Activated T-helper 9 cell treated with anti-CD3 and anti-CD28 coated beads, Interleukin-2, amount 50 U/mL, for 16 hours (primary cell): ENCODE results near the gene MAPKAP1.

ENCODE experiments used
- DNase-seq: peaks from one replicate; pipeline ENCODE4 v3.0.0-alpha.2; 2020; ENCODE audit warnings: low read depth

The MAPKAP1 gene

DNA sequence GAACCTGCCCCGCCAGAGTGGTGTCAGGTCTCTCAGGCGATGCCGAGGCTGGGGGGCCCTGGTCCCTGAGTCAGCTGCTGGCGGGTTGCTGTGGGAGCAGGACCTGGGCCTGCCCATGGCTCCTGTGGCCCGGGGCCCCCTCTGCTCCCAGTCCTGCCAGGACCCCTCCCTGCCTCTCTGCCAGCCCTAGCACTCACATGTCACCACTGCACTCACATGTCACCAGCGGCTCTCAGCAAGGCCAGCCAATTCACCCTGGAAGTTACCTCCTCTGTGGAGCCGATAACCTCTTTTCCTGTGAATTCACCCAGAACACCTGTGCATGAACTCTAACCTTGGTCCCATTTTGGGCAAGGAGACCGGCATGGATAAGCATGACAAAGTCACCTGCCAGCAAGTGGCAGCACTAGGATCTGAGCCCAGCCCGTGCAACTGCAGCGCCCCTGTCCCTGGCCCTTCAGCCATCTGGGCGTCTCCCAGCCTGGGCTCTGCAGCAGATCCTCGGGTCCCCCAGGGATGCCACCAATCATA, 275.2 kb downstream of the MAPKAP1 start:
- DNase-seq: no peak

DNA sequence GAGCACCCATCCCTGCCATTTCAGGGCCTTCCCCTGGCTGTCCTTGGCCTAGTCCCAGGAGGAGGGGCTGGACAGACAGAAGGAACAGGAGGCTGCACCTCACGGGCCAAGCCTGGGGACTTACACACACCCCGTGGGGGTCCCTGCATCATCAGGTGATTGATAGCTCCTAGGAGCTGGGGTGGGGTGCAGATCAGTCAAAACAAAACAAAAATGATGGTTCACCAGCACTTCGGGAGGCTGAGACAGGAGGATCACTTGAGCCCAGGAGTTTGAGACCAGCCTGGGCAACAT, 276.0 kb downstream of the MAPKAP1 start:
- DNase-seq: no peak

GRCh38 chr9:125430161-125431011, 276.6 kb downstream of the MAPKAP1 start:
- no peak for DNase-seq

GRCh38 chr9:125429476-125430160, 277.4 kb downstream of the MAPKAP1 start:
- no peak for DNase-seq

DNA sequence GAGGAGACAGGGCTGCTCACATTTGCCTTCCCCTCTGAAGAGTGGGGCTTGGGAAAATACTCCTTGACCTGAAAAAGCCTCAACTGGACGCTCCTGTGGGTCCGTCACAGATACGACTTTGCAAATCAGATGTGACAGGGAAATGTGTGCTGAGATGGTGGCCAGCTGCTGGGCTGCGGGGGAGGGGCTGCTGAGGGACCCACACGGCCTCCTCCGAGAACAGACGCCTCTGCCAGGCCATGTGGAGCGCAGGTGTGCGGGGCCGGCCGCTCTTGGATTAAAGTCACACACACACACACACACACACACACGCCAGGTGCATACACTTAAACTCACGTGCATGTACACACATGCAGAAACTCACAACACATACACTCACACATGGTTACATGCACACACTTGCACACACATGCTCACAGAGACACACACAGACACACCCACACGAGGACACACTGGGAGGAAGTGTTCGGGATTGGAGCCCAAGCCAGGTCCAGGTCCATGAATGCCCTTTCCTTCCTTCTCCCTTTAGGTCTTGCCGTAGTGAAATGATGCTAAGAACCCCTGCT, 278.0 kb downstream of the MAPKAP1 start:
- no peak for DNase-seq

DNA sequence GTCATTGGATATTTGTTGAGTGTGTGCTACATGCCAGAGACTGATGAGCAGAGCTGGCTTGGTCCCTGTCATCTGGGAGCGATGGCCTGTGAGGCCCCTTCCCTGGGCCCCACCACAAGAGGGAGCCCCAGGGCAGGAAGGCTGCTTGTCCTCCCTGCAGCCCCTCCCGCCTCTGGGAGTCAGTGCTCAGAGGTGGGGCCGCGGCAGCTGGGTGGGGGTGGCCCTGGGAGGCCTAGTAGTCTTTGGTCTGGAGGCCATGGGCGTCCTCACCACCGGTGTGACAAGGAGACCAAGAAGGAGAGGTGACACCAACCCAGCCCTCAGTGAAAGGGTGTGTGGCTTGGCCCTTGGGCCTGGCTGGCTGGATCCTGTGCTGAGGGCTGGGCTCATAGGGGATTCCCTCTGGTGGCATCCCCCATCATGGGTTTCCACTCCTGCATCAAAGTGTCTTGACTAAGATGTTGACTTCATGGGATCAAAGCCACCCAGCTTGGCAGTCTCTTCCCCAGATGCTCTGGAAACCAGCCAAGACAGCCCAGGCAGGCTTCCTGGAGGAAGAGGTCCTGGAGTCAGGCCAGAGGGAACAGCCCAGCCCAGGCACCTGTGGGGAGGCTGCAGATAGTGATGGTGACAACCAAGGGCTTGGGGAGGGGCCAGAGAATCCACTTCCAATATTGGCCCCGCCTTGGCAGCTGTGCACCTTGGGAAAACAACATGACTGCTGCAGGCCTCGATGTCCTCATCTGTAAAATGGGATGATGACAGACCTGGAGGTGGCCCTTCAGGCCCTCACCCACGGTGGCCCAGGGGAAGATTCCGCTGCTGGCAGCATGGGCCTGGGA, 278.7 kb downstream of the MAPKAP1 start:
- no peak for DNase-seq

DNA sequence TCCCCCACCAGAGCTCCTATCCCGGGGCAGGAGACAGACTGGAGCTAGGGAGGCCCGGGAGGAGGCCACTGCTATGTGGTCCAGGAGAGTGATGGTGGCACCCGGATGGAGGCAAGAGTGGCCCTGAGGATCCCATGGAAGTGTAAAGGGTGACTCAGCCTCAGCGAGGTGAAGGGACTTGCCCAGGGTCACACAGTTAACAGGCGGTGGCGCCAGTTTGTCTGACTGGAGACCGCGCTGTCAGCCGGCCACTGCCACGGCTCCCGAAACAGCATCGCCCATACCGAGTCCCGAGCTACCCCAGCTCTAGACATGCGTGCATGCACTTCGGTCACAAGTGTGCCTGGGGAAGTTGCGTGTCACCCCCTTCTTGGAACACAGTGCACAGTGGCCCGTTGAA, 279.5 kb downstream of the MAPKAP1 start:
- DNase-seq: no peak

DNA sequence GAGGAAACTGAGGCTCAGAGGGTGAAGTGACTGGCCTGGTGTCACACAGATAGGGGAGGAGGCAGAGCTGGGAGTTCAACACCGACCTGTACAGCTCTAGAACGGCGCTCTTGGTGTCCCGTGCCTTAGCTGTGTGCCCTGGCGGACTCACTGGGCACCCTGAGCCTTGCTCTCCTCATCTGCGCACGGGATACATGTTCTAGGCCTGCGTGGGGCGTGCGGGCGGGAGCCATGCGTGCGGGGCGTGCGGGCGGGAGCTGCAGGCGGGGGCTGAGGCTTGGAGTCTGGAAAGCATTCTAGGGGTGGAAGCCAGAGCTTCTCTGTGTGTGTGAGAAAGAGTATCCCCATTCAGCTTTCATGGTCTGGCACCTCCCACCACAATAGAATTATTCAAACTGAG, 280.1 kb downstream of the MAPKAP1 start:
- DNase-seq: no peak

DNA sequence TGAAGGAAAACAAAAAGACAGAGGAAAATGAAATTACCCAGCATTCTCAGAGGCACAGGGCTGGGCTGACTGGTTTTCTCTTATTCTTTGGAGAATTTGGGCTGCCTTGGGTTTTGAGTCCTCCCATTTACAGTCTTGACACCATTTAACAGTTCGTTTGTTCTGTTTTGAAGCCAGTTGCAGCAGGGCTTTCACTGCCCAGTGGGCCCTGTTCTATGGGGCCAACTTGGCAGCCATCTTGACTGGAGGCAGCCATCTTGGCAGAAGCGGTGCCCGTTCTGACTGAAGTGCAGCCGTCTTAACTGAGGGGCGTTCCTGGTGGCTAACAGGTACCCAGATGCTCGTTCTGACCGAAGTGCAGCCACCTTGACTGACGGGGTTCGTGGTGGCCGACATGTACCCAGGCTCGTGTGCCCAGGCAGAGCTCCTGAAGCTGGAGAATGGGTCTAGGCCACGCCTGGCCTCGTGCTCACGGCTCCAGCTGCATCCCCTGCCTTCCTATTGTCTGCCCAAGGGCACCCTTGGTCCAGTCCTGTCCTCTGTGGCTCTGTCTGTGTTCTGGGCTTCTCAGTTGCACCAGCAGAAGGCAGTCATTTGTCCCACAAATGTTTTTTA, 281.0 kb downstream of the MAPKAP1 start:
- DNase-seq: no peak

DNA sequence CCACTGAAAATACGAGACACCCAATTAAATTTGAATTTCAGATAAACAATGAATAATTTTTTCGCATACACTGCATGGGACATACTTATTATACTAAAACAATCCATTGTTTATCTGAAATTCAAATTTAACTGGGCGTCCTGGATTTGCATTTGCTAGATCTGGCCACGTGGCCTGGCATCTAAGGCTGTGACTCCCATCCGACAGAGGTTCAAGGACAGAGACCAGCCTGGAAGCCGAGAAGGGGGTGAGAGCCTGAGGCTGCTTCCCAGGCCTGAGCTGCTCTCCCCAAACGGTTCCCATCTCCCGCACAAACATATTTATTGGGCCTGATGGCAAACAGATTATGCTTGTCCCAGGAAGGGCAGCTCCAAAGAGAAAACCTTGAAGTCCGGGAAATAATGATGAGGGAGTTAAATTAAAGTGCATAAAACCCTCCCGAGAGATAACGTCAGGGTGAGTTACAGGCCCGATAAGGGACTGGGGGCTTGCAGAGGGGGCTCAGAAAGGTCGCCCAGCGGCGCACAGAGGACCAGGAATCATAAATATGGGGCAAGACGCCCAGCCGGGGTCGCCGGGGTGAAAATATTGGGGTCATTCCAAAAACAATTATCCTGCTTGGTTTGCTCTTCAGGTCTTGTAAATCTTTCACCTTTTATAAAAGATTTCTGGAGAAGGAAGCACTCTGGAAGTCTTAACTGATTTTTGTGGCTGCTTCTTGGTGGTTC, 281.7 kb downstream of the MAPKAP1 start:
- no peak for DNase-seq

DNA sequence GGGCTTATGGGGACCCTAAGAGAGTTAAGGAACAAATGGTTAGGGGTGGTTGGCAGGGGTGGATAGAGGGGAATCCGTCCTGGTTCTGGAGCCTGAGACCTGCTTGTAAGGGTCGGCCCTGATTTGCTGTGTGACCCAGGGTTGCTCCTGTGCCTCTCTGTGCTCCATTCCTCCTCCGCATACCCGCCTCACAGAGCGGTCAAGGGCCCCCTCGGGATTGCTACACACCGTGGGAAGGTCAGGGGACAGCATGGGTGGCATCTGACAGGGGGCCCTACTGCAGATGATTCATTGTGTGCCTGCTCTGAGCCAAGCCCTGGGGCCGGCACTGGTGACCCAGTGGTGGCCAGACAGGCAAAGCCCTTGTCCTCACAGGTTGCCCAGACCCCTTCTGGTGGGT, 283.0 kb downstream of the MAPKAP1 start:
- no peak for DNase-seq

DNA sequence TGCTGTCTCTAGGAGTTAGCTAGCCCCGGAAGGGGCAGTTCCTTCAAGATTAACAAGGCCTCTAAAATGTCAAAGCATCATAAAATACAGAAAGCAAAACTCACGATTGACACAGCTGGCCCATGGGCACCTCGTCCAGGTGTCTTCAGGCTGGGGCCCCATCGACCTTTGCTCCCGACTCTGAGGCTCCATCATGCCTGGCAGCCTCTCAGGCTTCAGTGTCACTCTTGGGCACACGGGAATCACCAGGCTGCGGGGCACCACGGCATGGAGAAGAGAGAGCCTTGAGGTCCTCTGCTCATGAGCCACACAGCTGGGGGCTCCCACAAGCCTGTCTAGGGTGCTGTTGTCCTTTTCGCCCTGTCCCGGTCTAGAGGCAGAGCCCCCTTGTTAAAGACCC, 284.2 kb downstream of the MAPKAP1 start:
- DNase-seq: no peak

DNA sequence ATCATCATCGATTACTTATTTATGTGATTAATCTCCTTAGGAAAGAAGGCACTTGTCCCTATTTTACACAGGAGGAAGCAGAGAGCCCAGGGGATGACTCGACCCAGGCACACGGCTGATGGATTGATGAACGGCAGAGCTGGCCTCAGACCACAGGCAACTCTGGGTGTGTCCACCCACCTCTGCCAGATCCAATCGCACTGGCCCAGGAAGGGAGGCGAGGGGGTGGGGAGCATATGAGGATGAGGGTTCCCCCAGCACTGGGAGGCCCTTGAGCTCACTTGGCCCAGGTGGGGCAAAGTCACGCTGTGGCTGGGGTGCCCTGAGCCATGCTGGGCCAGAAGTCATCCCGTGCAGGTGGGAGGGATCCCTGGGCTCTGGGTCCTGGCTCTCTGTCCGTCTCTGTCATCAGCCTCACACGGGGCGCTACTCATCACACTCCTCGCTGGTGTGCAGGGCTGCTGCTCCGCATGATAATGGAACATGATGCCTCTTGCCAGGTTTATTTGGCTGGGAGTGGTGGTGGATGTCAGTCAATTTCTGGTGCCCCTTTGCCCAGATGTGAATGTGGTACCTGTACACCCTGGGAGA, 285.3 kb downstream of the MAPKAP1 start:
- no peak for DNase-seq

GRCh38 chr9:125421166-125421565, 285.8 kb downstream of the MAPKAP1 start:
- DNase-seq: no peak

GRCh38 chr9:125418404-125418803, 288.6 kb downstream of the MAPKAP1 start:
- no peak for DNase-seq

GRCh38 chr9:125416517-125416916, 290.5 kb downstream of the MAPKAP1 start:
- no peak for DNase-seq

GRCh38 chr9:125415583-125416460, 291.2 kb downstream of the MAPKAP1 start:
- DNase-seq: no peak

- no peak for DNase-seq
Observed at GRCh38 chr9:125413579-125413978, 293.4 kb downstream of the MAPKAP1 start.

- DNase-seq: no peak
Observed at GRCh38 chr9:125412166-125412565, 294.8 kb downstream of the MAPKAP1 start.
